AG20443 (cell line): ENCODE results near the gene AGAP1.

Experiments
- DNase-seq: peaks from one replicate; pipeline ENCODE4 v3.0.0; 2012; ENCODE audit warnings: low spot score, mixed read lengths

The AGAP1 gene

DNA sequence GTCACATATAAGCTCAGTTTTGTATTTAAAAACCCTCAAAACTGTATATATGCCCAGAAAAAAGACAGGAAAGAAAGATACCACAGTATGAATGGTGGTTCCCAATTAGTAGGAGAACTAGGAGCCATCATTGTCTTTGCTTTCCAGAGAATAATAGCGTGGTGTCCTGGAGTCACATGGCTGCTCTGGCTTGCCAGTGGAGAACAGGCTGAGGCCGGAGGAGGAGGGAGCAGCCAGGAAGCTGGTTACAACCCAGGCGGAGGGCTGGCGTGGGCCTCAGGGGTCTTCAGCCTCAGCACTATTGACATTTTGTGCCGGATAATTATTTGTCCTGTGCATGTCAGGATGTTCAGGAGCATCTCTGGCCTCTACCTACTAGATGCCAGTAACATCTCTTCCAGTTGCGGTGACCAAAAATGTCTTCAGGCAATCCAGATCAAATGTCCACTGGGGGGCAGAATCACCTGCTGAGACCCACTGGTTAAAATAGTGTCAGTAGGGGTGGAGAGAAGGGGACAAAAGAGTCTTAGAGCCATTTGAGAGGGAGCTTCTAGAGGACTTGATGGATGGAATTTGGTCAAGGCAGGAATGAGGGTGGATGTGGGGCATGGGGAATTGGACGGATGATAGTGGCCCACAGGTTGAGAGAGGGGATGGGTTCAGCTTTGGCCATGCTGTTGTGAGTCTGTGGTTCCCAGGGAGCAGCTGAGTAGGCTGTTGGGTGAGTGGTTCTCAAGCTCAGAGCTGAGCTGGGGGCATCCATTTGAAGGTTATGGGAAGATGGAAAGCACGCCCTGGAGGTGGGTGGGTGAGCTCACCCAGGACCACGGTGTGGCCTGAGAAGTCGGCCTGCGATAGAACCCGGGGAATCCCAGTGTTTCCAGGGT lies 144.9 kb downstream of the AGAP1 start:
- DNase-seq: no peak

DNA sequence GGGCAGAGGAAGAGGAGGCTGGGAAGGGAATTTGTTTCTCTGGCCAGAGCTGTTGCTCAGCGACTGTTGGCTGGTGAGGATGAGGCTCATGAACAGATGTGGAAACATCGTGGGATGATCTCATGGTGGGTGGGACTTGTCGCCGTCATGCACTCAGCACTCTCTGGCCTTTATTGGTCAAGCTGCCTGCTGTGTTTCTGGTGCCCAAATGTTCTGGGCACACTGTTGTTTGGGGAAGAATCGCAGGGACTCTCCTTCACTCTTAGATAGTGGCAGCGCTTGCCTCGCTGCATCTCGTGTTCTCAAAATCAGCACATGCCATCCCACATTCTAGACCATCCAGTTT lies 145.6 kb downstream of the AGAP1 start:
- peak; percentile 92 for DNase-seq

DNA sequence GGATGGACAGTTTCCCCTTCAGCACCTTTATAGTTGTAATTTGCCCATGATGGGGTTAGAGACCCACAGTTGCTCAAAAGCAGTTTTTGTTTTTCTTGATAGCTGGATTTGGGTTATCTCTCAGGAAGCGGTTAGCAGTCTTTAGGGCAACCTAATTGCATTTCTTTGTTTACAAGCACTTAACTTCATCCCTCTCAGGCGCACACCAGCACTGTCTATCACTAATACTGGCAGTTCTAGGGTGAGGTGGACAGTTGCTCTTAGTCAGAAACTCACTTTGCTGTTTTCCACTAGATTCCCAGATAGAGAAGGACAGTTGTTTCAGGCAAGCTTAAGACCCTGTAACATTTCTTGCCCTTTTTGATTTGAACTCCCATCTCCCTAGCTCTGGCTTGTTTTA lies 146.0 kb downstream of the AGAP1 start:
- DNase-seq: no peak

DNA sequence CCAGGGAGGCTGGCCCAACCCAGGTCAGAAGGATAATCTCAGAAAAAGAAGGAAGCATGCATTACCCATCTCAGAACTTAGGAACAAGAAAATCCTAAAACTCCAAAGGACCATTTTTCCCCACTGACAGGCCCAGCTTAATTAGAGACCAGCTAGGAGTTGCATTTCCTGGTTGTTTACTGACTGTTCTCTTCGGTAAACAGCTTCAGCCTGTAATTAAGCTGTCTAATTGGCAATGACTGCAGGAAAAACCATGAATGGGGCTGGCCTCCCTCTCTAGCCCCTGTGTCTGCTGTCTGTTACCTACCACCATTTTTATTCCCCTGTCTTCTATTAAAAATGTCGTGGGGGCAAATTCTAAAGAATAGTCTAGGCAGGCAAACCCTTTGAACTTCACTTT lies 146.5 kb downstream of the AGAP1 start:
- no peak for DNase-seq

DNA sequence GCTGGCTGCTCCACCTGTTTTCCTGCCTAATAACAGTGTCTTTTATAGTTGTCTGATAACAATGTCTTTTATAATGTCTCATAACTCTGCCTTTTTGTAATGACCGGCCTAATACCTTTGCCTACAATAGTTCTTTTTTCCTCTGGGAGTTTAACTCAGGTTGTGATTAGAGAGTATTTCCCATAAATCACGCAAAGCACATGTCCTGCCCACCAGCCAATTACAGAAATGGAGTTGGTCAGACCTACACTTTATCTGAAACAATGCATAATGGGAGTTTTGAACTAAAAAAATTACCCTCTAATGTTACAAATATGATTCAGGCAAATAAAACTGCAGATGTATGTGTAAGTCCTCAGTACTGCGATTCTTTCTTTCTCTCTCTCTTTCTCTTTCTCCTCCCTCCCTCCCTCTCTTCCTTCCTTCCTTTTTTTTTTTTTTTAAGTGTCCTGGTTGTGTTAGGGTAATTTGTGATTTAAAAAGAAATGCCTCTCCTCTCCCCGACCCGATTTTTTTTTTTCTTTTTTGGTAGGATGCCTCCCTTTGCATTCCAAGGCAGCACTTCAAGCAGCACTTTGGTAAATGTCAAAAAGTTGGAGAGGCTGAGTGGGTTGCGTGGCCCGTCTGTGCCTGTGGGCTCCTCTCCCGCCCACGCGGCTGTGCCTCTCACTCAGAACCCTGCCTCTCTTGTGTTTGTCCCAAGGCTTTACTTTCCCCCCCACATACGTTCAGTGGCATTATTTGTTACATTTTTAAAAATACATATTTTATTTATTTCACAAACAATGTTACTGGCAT lies 147.3 kb downstream of the AGAP1 start:
- DNase-seq: peak; percentile 67

DNA sequence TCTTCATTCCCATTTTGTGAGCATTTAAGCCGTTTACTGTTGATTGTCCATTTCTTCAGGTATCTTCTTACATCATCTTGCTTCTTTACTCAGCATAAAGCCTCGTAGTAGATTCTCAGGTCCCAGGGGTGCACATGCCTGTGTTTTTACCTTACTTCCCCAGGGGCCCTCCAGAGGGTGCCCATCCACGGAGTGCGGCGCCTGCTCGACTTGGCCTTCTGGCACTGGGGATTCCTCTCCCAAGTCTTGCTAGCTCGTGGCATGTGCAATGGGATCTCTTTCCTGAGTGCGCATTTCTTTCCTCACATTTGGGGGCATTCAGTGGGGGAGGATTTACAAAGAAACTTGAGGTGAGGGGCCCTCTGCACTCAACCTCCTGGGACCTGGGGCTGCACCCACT lies 148.1 kb downstream of the AGAP1 start:
- no peak for DNase-seq

DNA sequence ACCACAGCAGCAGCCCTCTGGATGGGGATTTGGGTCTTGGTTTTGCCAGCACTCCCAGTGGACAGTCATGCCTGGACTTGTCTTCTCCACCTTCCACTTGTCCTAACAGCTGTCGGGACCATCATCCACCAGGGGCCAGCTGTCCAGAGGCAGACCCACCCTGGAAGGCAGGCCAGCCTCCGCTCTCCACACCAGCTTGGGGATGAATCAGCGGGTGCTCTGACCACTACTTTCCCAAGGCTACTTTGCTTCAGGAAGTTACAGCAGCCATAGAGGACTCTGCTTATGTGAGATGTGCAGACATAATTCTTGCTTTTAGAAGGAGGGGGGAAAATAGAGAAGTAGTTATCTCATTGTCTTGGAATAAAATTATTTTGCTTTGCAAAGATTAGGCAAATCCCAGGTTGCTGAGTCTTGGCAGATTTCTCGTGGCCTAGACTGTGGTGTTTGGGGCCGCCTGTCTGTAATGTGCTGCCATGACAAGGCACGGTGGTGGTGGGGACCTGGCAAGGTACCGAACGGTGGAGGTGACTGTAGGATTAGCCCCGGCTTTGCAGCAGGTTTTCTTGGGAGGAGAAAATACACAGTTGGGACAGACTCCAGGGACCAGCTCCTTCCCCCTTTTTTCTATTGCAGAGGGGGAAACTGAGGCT lies 148.7 kb downstream of the AGAP1 start:
- DNase-seq: peak; percentile 75

DNA sequence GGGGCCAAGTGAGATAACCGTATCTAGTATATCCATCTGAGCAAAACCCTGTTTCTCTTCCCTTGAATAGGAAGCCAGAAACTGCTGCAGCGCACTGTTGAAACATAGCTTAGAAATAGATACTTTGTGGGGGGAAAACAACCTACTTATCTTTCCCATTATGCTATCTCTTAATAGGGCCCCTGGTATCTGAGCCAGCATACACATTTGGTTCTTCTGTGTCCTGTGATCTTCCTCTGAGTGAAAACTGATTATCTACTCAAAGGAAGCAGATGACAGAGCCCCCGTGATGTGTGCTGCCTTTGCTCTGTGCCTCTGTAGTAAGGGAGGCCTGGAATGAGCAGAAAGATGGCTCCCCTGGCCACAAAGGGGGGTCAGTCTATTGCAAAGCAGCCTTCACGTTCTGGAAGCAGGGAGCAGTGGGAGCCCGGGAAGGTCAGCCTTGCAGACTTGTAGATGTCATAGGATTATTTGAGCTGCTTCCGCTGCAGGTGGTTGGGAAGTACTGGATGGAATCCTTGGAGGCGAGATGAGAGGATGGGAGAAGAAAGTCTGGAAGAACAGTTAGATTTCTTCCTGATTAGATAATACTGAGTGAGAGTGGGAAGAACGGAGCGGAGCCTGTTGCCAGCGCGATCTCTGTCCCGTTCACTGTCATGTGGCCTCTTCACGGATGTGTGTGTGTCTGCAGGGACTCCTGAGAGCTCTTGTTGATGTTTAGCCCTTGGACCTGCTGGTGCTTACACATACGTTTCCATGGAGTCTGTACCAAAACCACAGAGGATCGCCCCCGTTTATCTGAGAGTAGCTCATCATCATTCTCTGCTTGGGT lies 150.1 kb downstream of the AGAP1 start:
- peak; percentile 33 for DNase-seq

DNA sequence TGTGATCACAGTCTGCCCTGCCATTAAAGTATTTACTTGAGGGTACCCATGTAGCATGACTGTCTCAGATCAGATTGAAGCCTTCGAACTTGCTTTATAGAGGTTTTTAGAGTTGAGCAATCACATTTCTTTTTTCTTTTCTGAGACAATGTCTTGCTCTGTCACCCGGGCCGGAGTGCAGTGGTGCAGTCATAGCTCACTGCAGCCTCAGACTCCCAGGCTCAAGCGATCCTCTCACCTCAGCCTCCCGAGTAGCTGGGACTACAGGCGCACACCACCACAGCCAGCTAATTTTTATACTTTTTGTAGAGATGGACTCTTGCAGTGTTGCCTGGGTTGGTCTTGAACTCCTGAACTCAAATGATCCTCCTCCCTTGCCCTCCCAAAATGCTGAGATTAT lies 153.4 kb downstream of the AGAP1 start:
- DNase-seq: no peak

DNA sequence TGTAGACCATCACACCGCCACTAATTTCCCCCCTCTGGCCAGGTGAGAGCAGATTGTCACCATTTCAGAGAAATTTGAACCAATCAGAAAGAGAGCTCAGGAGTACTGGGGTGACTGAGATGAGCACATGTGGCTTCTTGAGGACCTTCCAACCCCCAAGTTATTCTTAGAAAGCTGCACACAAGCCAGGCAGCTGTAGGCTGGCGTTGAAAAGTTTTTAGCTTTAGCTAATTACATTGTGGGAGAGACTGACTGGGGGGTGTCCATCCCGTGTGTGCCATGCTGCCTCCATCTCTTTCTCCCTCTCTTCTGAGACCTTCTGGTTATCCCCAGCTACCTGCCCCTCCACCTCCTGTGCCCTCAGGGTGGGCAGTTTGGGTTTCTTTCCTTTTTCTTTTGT lies 154.0 kb downstream of the AGAP1 start:
- no peak for DNase-seq

DNA sequence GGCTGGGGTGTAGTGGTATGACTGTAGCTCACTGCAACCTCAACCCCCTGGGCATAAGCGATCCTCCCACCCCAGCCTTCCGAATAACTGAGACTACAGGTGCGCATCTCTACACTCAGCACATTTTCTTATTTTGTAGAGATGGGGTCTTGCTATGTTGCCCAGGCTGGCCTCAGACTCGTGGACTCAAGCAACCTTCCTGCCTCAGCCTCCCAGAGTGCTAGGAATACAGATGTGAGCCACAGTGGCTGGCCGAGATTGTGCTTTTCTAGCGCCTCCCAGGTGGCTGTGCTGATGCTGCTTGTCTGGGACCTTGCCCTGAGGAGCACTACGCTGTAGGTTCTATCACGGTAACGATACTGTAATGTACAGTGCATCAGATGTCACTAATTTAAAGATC lies 155.6 kb downstream of the AGAP1 start:
- no peak for DNase-seq

DNA sequence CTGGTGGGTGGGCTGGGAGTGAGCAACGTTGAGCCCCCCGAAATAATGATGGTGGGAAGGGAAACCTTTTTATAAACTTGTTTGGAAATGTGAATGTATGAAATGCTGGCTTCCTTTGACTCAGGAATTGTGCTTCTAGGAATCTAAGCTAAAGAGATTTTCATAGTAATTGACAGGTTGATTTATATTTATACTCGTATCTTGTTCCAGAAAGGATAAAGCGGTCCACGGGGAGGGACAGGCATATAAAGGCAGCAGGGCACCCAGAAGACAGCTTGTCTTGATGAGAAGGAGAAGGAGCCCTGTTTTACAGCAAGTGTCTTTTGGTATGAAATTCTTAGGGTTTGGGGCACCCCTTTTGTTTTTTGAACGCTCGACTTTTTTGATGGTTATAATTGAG lies 157.8 kb downstream of the AGAP1 start:
- DNase-seq: no peak

DNA sequence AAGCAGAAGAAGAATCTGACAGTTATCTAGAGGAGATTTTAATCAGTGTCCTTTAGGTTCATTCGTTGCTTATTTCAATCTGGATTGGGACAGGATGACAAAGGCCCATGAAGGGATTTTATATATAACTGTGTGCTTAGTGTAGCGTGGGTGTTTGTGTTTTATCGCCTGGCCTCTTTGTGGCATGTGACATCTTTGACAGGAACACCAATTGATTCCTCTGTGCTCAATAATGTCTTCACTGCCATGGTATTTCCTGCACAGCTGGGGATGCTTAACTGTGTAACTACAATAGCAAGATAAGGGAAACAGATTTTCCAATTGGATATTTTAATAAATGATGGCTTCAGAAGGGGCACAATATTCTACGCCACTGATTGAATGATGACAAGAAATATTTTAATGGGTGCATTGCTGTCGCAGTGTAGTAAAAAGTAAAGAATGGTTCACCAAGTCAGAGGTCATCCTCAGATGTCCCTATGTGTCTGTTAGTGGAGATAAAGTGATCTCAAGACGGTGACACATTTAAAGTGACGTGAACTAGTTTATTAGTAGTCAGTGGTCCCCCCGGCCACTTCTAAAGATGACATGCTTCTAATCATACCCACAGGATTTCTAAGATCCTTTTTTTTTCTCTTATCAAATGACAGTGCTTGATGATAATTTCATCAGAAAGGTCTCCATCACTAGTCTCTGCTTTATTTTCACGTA lies 160.4 kb downstream of the AGAP1 start:
- DNase-seq: no peak

DNA sequence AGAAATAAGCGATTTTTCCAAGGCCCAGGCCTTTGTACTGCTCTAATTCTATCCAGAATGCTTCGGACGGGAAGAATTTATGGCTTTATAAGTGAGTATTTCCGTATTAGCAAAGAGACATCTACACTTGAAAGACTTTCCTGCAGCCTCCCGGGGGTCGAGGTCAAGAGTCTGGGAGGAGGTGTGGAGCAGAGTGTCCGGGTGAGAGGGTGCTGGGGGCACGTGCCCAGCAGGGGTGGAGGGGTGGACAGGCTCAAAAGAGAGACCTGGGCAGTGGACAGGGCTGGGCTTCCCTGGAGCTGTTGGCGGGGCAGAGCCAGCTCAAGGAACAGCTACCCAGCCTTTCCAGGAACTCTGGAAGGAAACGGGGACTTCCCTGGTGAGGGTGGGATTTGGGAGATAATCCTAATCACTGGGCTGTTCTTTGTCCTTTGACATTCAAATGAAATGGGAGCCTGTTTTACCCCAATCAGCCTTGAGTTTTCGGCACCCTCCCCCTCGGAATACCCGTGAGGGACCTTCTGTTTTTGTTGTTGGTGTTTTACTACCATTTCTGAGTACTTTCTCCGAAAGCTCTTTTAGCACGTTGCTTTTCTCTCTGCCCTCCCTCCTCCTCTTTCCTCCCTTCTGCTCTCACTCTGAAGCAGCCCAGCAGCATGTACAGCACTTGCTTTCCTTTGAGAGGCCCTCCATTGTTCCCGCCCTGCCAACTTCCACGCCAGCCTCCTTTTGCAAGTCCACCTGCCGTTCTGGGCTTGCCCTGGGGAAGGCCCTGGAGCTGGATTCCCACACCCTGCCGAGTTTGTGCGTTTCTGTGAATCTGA lies 164.7 kb downstream of the AGAP1 start:
- no peak for DNase-seq

DNA sequence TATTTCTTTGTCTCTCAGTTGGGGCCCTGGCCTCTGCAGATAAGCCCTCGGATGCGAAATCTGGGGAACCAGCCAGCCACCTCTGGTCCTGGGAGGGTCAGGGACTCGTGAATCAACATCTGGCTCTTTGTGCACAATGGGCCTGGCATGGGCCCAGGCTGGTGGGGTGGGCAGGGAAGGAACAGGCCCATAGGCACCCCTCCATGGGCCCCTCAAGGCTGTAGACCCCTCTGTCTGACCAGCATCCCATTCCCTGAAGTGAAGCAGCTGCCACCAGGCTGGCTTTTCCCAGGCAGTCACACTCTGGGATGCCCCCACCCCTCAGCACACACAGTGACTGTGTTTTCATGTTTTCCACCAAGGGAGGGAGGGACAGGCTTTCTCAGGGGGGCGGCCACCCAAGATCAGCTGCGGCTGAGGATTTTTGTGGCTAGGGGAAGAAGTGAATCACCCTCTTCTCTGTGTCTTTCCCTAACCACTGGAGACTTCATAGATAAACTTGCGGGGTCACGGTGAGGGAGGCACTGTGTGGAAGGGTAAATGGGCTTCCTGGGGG lies 166.0 kb downstream of the AGAP1 start:
- DNase-seq: peak; percentile 92

DNA sequence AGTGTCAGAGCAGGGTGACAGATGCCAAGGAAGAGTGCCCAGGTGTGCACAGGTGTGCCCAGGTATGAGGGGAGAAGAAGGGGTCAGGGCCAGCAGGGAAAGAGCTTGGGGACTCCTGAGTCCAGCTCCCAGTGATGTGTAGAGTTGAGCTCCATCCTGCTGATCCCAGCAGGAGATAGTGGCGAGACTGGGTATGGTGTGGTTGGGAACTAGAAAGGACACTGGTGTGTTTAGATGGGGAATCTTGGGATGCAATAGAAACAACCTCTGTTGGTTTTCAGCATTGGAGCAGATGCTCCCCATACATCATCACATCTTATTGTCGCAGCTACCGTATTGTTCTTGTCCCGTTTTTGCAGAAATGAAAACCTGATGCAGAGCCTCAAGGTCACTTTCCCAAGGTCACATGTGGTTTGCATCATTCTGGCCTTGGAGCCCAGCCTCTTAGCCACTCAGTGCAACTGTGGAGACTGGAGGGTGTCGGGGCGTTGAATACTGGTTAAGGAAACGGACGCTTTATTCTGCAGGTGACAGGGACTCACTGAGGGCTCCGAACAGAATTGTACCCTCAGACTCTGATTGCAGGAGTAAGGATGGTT lies 166.7 kb downstream of the AGAP1 start:
- no peak for DNase-seq

DNA sequence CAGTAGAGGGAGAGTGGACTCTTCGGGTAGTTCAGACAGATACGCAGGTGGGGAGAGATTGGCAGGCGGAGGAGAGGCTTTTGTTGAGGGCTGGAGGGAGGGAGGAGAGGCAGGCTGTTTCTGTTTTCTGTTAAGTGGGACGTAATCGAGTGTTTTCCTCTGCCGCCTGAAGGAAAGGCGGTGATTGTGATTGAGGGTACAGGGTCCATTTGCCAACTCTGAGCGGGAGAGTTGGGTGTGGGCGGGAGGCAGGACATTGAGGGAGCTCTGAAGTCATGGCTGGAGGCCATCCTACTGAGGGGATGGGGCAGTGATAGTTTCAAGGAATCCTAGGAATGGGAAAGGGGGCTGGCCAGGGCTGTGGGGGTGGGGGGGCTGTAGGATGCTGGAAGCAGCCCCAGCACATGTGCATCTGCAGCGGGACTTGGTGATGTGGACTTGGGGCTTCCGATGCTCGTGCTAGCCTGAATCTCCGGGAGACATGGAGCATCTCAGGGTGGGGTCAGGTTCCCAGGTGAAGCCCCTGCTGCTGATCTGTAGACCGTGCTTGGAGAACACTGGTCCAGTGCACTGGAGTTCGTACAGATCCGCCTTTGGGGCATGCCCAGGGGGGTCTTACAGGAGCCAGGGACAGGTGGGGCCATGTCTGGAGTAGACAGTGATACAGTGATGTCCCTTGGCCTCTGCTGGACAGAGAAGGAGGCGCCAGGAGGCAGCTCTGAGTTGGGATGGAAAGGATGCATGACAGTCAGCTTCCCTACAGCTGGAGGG lies 167.5 kb downstream of the AGAP1 start:
- no peak for DNase-seq

DNA sequence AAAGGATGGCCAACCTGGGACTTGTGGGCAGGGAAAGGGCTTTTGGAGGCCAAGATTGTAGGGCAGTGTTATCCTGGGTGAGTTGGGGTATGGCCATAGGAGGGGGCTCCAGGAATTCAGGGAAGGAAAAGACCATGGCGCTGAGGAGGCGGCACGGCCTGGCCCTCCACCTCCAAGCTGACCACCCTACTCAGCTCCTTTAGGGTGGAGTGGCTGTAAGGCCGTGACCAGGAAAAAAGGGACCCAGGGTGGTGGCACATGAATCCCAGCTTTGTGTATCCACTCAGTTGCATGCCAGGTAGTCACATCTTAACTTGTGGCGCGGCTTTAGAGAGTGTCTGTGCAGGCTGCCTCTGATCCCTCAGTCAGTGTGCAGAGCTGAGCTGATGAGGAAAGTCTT lies 168.1 kb downstream of the AGAP1 start:
- no peak for DNase-seq

DNA sequence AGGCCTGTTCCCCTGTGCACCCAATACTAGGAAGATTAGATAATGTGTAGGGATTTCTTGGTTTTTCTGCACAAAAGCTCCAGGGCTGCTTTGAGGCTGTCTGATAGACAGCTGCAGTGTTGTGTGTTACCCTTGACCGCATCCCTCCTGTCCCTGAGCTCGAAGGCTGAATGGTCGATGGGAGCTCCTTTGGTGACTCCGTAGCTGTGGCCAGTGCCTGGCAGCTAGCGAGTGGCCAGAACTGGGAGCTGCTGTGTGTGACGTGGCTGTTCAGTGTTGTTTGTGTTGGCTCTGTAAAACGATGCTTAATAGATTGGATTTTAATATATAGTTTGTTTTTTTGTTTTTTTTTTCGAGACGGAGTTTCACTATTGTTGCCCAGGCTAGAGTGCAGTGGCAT lies 170.0 kb downstream of the AGAP1 start:
- DNase-seq: no peak
